ENCODE data around the gene PROSER1. TPM values are rescaled to one million over a fixed set of nuclear protein-coding genes. Genes with fewer than 3 reads are reported as not detected.

PROSER1 gene
- total RNA-seq, 4 donors from 2014 or later, result 22.3 to 38.4 (median 23.5) TPM

DNA sequence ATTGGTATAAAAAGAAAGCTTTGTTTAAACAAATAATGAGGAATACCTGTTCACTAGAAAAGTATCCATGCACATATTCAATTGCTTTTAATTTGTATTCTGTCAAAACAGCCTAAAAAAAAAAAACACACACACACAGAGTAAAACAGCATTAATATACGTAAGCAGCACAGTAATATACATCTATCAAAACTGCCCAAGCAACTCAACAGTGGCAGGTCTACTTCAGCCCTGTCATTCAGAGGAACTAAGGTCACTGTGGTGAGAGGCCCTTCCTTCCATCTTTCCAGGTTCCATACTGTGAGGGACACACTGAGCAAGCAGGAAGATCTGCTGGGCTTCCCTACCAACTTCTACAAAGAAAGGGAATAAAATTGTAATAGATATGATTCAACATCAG, 3.8 kb downstream of the PROSER1 start:
- DNase-seq (ENCODE audit: low spot score in 2 of 2), result no peak
- Histone ChIP-seq H3K36me3 (peaks cover 0 to 9% (median 0%) of the 10 kb centered on the region in 3 donors), H3K4me1 (peaks cover 0 to 55% (median 20%) of the 10 kb centered on the region in 4 donors), H3K27ac (no peak overlapping the region), H3K9me3 (no peaks in the 10 kb centered on the region), H3K27me3 (no peaks in the 10 kb centered on the region), H3K4me3 (no peak overlapping the region)
- 73 to 81% methylated on average over 1 of the region's 1 CpG for WGBS, 2 donors
- TF ChIP-seq, protein P1, sequence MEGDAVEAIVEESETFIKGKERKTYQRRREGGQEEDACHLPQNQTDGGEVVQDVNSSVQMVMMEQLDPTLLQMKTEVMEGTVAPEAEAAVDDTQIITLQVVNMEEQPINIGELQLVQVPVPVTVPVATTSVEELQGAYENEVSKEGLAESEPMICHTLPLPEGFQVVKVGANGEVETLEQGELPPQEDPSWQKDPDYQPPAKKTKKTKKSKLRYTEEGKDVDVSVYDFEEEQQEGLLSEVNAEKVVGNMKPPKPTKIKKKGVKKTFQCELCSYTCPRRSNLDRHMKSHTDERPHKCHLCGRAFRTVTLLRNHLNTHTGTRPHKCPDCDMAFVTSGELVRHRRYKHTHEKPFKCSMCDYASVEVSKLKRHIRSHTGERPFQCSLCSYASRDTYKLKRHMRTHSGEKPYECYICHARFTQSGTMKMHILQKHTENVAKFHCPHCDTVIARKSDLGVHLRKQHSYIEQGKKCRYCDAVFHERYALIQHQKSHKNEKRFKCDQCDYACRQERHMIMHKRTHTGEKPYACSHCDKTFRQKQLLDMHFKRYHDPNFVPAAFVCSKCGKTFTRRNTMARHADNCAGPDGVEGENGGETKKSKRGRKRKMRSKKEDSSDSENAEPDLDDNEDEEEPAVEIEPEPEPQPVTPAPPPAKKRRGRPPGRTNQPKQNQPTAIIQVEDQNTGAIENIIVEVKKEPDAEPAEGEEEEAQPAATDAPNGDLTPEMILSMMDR (IDR thresholded peaks at IDR 0.05), result no peak
- TF ChIP-seq POLR2A (IDR thresholded peaks at IDR 0.05) (no peak), EP300 (IDR thresholded peaks at IDR 0.05) (no peak)

DNA sequence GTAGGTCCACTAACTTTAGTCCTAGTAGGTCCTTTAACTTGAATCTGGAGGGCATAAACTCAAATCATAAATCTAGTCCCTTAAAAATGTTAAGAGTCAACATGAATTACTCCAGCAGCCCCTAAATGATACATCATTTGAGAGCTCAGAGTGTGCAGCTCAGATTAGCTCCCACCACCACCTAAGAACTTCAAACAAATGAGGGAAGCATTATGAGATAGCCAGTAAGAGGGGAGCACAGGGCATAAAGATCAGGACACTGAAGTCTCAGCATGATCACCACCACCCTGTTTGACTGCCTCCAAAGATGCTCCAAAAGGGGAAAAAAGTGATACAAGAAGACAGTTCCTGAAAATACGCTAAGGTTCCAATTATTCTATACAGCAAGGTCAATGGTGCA, 5.7 kb downstream of the PROSER1 start:
- H3K4me3 ChIP-seq, result no peak overlapping the region
- H3K36me3 ChIP-seq, result peaks cover 0 to 25% (median 0%) of the 10 kb centered on the region in 3 donors
- H3K9me3 ChIP-seq, result no peaks in the 10 kb centered on the region
- 100% methylated on average over 1 of the region's 1 CpG for WGBS, 2 donors
- no peak overlapping the region for H3K27ac ChIP-seq
- peaks cover 0 to 51% (median 17%) of the 10 kb centered on the region in 4 donors for H3K4me1 ChIP-seq
- DNase-seq (ENCODE audit: low spot score in 2 of 2), result no peak
- no peak for TF ChIP-seq POLR2A (IDR thresholded peaks at IDR 0.05)
- TF ChIP-seq EP300 (IDR thresholded peaks at IDR 0.05), result no peak
- TF ChIP-seq, protein P1 (IDR thresholded peaks at IDR 0.05), result no peak
- H3K27me3 ChIP-seq, result no peaks in the 10 kb centered on the region

DNA sequence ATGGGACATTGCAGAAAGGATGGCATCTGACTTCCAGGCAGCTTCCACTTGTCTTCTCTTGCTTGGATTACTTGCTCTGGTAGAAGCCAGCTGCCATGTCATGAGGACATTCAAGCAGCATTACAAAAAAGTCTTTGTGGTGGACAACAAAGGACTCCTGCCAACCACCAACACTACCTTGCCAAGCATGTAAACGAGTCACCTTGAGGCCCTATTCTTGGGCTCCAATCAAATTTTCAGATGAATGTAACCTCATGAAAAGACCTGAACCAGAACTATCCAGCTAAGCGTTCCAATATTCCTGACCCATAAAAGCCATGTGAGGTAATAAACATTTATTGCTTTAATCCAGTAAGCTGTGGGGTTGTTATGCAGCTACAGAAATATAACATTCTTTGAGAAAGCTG, 12.5 kb downstream of the PROSER1 start:
- H3K36me3 ChIP-seq, result peaks cover 0 to 83% (median 0%) of the 10 kb centered on the region in 3 donors

GRCh38 chr13:39023761-39024160, 14.1 kb downstream of the PROSER1 start:
- no peak overlapping the region for H3K27ac ChIP-seq
- H3K27me3 ChIP-seq, result no peaks in the 10 kb centered on the region
- peaks cover 0 to 88% (median 0%) of the 10 kb centered on the region in 3 donors for H3K36me3 ChIP-seq
- H3K4me3 ChIP-seq, result no peak overlapping the region
- TF ChIP-seq, protein P1 (IDR thresholded peaks at IDR 0.05), result no peak
- TF ChIP-seq EP300 (IDR thresholded peaks at IDR 0.05) (no peak), POLR2A (IDR thresholded peaks at IDR 0.05) (no peak)
- DNase-seq (ENCODE audit: low spot score in 2 of 2), result no peak
- no peaks in the 10 kb centered on the region for H3K4me1 ChIP-seq
- H3K9me3 ChIP-seq, result no peaks in the 10 kb centered on the region

More for the DNA sequence above, 12.5 kb downstream of the PROSER1 start:
- Histone ChIP-seq H3K4me1 (no peaks in the 10 kb centered on the region), H3K27ac (no peak overlapping the region), H3K9me3 (no peaks in the 10 kb centered on the region), H3K27me3 (no peaks in the 10 kb centered on the region), H3K4me3 (no peak overlapping the region)
- DNase-seq (ENCODE audit: low spot score in 2 of 2), result no peak
- TF ChIP-seq POLR2A (IDR thresholded peaks at IDR 0.05) (no peak), EP300 (IDR thresholded peaks at IDR 0.05) (no peak)
- TF ChIP-seq, protein P1 (IDR thresholded peaks at IDR 0.05), result no peak
- 60 to 66% methylated on average over 2 of the region's 2 CpGs for WGBS, 2 donors

DNA sequence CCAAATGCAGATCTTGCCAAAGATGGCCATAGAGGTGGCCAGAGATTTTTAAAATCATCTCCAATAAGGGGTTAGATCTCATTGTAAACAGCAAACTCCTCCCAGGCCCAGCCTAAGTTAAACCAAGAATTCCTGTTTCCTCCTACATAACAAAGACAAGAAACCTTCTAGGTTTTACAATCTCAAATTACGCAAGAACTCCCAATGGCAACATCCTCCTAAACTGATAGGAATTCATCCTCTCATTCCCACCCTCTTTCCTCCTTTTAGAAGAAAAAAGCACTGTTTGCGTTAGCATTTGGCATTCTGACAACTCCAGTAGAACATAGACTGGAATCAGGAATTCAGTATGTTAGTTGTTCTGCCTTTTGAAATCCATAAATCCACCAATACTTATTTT, 14.6 kb downstream of the PROSER1 start:
- TF ChIP-seq, protein P1 (IDR thresholded peaks at IDR 0.05), result no peak
- no peak for TF ChIP-seq EP300 (IDR thresholded peaks at IDR 0.05)
- no peak for TF ChIP-seq POLR2A (IDR thresholded peaks at IDR 0.05)
- DNase-seq (ENCODE audit: low spot score in 2 of 2), result no peak
- H3K9me3 ChIP-seq, result no peaks in the 10 kb centered on the region
- WGBS, 2 donors, result 57 to 66% methylated on average over 2 of the region's 2 CpGs
- H3K27me3 ChIP-seq, result no peaks in the 10 kb centered on the region
- H3K27ac ChIP-seq, result no peak overlapping the region
- no peak overlapping the region for H3K4me3 ChIP-seq
- no peaks in the 10 kb centered on the region for H3K4me1 ChIP-seq
- peaks cover 0 to 84% (median 0%) of the 10 kb centered on the region in 3 donors for H3K36me3 ChIP-seq

All from tibial nerve (tissue), 4 donors.